HG03439 (cell line): ENCODE measurements around the gene ARIH1.
"Not testable (repeated sequence)": the region's sequence is repeated elsewhere in the genome, so short reads cannot be mapped to it uniquely, and the experiment has no call there.

Source experiments
- ATAC-seq: cut with Tn5 transposase; IDR thresholded peaks from one replicate; pipeline ENCODE4 v1.9.1; 2021; ENCODE audit warnings: mild to moderate bottlenecking, moderate library complexity; ENCODE audit not compliant: unreplicated experiment

Gene ARIH1

GRCh38 chr15:72599855-72600464 is 125.8 kb downstream of the ARIH1 start:
- no peak for ATAC-seq

- ATAC-seq, result no peak
Observed at GRCh38 chr15:72604794-72605193, 130.7 kb downstream of the ARIH1 start.

DNA sequence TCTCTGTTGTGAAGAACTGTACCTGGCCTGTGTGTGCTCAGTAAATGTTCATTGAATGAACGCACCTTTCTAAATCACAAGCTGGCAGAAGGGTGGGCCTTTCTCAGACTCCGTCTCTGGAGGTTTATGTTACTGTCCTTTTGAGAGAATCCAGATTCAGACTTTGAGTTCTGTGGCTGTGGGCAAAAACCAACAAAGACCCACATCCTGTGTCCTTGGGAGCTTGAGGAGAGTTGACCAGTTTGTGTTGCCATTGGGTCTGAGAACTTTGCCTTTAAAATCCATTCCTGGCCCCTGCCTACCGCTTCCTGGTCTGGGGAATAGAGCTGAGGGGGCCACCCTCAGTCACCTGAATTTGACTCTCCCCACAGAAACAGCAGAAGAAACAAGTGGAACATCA is 134.0 kb downstream of the ARIH1 start:
- ATAC-seq, result not testable (repeated sequence)

DNA sequence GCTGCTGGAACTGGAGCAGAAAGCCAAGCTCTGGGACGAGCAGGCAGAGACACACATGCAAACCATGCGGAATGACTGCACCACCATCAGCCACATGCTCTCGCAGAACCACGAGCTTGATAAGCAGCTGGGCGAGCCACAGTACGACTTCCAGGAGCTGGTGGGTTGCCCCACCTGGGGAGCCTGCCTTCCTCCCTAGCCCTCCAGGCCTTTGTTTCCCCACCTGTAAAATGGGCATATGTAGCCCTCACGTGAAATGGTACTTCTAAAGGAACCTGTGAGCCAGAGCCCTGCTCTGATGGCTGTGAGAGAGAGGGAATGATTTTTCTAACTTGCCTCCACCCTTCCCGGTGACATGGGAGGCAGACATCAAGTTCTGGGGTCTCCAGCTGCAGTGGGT is 135.7 kb downstream of the ARIH1 start:
- ATAC-seq, result no peak

DNA sequence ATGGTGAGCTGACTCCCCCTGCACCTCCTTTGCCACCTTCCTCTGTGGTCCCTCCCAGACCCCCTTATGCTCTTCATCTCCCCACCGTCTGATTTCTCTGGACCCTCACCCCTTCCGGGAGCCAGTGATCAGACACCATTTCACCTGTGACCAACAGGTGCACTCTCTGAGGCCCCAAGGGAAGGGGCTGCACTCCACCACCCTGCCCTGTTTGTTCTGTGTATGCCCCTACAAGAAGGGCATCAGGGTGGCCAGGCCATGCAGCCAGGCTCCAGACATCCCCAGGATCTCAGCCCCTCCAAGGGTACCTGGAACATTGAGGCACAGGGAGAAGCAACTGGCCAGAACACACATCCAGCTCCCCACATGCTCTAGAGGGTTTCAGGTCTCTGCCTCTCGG is 138.2 kb downstream of the ARIH1 start:
- ATAC-seq, result not testable (repeated sequence)

DNA sequence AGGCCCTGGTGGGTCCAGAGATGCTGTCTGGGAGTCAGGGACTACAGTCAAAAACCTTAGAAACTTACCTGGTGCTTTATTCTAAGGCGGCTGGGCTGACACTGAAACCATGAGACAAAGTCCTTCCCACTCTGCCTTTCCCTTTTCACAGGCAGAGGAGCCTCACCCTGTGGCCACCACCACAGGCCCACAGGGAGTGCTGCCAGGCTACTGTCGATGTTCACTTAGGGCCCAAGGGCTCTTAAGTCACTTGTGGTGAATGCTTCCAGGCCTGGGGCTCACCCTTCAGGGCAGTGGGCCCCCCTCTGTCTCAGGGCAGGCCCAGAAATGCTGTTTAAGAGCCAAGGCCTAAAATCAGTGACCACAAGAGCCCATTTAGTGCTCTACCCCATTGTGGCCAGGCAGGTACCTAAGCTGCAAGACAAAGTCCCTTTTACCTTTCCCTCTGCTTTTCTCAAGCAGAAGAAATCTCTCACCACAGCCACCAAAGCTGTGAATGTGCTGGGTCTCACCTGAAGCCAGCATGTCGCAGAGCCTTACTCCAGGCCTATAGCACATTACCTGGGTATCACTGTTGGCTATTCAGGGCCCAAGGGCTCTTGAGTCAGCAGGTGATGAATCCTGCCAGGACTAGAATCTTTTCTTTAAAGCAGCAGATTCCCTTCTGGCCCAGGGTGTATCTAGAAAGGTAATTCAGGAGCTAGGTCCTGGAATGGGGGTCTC is 140.8 kb downstream of the ARIH1 start:
- ATAC-seq, result no peak

GRCh38 chr15:72615533-72616233 is 141.6 kb downstream of the ARIH1 start:
- ATAC-seq, result not testable (repeated sequence)

DNA sequence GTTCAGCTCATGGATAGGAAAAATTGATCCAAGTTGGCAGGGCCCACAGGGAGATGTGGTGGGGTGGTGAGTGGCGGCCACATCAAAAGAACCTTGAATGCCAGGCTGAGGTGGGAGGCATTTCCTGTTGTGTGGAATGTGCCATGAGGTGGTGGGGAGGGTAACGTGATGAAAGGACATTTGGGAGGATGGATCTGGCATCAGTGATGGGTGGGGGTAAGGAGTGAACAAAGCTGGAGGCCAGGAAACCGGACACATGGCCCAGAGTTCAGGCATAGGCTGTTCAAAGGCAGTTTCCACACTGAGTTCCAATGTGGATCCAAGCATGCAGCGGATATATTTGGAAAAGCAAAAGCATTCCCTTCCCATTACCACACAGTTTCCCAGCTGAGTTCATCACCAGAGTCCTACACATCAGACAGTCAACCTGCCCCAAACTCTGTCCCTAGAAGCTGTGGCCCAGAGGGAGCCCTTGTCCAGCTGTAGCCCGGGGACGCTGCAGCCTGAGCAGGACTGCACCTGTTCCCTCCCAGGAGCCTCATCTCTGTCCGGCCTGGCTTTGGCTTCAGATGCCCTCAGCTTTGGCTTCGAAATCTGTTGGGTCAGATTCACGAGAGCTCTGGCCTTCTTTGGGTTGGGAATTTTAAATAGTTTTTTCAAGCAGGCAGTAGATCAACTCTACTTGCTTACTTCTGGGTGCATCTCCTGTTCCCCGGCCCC is 142.5 kb downstream of the ARIH1 start:
- ATAC-seq, result no peak

DNA sequence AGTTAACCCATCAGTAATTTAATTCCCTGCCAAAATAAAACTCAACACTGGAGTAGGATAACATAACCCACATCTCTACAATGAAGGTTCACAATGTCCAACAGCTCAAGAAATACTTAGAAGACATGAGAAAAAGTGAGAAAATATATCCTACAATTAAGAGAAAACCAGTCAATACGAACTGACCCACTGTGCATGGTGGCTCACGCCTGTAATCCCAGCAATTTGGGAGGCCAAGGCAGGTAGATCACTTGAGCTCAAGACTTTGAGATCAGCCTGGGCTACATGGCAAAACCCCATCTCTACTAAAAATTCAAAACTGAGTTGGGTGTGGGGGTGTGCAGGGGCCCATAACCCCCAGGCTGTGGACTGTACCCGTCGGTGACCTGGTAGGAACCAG is 149.7 kb downstream of the ARIH1 start:
- not testable (repeated sequence) for ATAC-seq

DNA sequence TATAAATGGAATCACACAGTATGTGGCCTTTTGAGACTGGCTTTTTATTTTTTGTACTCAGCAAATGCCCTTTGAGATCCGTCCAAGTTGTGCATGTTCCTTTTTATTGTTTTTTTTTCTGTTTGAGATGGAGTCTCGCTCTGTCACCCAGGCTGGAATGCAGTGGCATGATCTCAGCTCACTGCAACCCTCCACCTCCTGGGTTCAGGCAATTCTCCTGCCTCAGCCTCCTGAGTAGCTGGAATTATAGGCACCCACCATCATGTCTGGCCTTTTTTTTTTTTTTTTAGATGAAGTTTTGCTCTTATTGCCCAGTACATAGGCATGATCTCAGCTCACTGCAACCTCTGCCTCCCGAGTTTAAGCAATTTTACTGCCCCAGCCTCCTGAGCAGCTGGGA is 152.0 kb downstream of the ARIH1 start:
- not testable (repeated sequence) for ATAC-seq

GRCh38 chr15:72628249-72629067 is 154.3 kb downstream of the ARIH1 start:
- ATAC-seq, result not testable (repeated sequence)

- ATAC-seq, result not testable (repeated sequence)
Observed at GRCh38 chr15:72629068-72629570, 155.0 kb downstream of the ARIH1 start.

- peak; percentile 52 for ATAC-seq
Observed at GRCh38 chr15:72636519-72637282, 162.6 kb downstream of the ARIH1 start.

- not testable (repeated sequence) for ATAC-seq
Observed at GRCh38 chr15:72639759-72640483, 165.8 kb downstream of the ARIH1 start.

- ATAC-seq, result not testable (repeated sequence)
Observed at GRCh38 chr15:72642271-72642670, 168.1 kb downstream of the ARIH1 start.

GRCh38 chr15:72648631-72649253 is 174.6 kb downstream of the ARIH1 start:
- ATAC-seq, result not testable (repeated sequence)
